GM18499 (cell line): ENCODE results near the gene GTPBP3.
A peak's percentile ranks its signal among the peaks of the same experiment; 100 is the strongest.

Experiments used
- ATAC-seq: cut with Tn5 transposase; IDR thresholded peaks from one replicate; pipeline ENCODE4 v1.9.1; 2021; ENCODE audit warnings: moderate number of reproducible peaks; ENCODE audit not compliant: insufficient read depth, unreplicated experiment

Gene GTPBP3

DNA sequence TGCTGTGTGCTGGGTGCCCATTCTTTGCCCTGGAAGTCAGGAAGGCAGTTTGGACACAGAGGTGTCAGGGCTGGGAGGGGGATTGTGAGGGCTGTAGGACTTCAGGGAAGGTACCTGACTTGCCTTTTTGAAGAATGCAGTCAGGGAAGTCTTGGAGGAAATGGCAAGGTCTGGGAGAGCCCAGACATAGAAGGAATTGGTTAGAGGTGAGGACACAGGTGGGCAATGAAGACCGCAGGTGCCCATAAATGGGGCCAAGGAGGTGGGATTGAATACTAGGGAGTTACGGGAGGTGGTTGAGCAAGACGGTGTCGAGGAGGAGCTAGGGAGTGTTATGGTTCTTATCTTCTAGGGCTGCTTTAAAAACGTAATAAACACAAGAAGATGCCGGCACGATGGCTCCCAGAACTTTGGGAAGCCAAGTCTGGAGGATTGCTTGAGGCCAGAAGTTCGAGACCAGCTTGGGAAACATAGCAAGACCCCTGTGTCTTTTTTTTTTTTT, 29.4 kb upstream of the GTPBP3 start:
- no peak for ATAC-seq

DNA sequence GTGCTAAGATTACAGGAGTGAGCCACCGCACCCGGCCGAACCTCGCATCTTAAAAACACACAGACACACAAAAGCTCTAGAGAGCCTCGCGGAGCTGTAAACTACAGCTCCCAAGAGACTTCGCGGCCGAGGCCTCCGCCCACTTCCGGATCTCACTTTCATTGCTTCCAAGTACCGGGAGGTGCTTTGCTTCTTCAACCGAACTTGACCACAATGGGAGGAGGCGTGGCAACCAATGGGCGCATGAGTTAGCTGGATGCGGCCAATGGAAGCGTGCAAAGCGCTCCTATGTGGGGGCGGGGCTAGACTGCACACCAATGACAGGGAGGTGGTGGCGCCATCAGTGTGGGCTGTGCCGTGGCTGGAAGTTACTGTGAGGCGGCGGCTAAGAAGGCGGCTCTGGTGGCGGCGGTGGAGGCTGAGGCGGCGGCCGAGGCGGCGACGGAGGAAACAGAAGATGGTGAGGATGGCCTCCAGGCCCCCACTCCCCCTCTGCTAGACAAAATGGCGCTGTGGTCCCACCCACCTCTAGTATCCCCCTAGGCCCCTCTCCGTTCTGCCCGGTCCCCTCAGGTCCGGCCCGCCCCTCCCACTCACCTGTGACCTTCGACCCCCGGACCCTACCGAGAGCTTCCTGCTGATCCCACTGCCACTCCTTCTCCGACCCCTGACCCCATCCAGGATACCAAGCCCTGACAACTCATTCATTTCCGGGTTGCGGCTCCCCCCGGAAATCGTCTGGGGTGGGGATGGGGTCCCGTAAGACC, 28.0 kb upstream of the GTPBP3 start, which contains the start of gene DDA1:
Gene DDA1, plus strand, starts transcription at position 366 of the 767 bp plus-strand sequence. Its CDS starts 92 bp downstream, at position 458.
- peak; percentile 33 for ATAC-seq

- no peak for ATAC-seq
These were observed 27.3 kb upstream of the GTPBP3 start for GRCh38 chr19:17309965-17310461.

GRCh38 chr19:17311455-17312188, 25.7 kb upstream of the GTPBP3 start:
- ATAC-seq, result no peak

DNA sequence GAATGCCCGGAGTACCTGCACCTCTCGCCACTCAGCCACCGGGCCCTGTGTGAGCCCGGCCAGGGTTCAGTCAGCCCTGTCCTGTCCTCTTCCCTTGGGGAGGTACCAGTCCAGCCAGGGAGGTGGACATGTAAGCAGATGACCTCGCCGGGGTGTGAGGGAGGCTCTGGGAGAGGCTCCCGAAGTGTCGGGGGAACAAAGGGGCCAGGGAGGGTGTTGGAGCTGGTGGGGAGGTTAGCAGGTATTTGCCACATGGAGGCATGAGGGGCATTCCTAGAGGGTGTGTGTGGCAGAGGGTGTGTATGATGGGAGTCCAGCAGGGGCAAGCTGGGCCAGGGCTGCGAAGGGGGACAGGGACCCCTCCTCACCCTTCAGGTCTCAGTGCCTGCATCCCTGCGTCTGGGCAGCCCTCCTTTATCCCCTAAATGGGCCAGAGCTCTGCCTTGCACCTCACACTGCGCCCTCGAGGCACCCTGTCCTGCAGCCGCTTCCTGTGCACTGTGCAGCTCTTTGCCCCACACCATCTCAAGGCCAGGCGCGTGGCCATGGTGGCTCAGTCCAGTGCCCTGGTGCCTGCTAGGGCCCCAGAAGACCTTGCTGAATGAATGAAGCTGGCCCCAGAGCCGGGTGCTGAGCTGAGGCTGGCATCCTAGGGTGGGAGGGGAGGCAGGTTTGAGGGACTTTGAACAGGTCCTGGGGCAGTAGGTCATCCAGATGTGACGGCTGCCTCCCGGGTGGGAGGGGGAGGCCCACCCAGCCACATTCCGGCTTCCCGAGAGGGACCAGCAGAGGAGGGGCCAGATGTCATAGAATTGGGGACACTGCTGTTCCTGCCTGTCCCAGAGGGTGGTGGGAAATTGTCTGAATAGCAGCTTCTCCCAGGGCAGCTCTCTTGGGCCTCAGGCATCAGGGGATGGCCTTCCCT, 24.9 kb upstream of the GTPBP3 start:
- no peak for ATAC-seq

GRCh38 chr19:17314007-17314593, 23.3 kb upstream of the GTPBP3 start:
- no peak for ATAC-seq

- ATAC-seq, result no peak
These were observed 18.4 kb upstream of the GTPBP3 start for GRCh38 chr19:17318966-17319365.

DNA sequence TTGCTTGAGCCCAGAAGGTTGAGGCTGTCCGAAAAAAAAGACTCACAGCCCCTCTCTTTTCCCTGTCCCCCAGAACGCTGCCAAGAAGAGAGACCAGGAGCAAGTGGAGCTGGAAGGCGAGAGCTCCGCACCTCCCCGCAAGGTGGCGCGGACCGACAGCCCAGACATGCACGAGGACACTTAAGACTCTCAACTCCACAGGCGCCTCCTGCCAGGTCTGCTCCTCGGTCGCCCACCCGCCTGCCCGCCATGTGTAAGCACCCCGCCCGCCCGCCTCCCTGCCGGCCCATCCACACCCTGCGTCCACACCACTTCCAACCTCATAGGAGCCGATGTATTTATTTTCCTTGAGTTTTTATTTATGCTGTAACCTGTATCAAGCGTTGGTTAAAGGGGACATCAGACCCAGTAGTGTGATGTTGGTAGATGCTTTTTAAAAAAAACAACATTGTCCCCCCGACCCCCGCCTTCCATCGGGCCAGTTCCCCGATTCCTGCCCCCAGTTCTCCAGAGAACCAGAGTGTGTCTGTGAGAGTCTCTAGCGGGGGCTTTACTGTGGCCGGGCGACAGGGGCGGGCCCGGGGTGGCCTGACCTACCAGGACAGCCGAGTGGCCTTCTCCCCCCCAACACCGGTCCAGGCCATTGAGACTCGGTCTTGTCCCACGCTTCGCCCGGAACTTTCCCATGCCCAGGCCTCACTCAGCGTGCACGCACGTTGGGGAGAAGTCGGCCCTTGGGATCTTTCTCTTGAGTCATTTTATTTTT, 17.7 kb upstream of the GTPBP3 start:
- ATAC-seq, result no peak

DNA sequence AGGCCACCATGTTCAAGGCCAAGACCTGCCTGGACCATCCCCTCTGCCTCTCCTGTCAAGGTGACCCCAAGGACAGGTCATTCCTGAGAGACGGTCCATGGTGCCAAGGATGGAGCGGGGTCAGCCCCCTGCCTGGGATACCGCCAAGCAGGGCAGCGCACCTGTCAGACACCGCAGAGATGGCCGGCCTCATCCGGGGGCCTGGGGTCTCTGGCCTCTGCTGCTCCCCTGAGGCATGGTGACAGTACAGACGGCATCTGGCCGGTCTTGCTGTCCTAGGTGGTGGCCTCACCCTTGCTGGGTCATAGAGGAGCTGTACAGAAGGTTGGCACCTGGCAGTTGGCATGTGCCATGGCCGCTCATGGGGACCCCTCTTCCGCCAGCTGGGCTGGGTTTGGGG, 16.9 kb upstream of the GTPBP3 start:
- ATAC-seq, result no peak

GRCh38 chr19:17321655-17322489, 15.5 kb upstream of the GTPBP3 start:
- ATAC-seq, result no peak

- no peak for ATAC-seq
These were observed 14.5 kb upstream of the GTPBP3 start for GRCh38 chr19:17322854-17323253.

DNA sequence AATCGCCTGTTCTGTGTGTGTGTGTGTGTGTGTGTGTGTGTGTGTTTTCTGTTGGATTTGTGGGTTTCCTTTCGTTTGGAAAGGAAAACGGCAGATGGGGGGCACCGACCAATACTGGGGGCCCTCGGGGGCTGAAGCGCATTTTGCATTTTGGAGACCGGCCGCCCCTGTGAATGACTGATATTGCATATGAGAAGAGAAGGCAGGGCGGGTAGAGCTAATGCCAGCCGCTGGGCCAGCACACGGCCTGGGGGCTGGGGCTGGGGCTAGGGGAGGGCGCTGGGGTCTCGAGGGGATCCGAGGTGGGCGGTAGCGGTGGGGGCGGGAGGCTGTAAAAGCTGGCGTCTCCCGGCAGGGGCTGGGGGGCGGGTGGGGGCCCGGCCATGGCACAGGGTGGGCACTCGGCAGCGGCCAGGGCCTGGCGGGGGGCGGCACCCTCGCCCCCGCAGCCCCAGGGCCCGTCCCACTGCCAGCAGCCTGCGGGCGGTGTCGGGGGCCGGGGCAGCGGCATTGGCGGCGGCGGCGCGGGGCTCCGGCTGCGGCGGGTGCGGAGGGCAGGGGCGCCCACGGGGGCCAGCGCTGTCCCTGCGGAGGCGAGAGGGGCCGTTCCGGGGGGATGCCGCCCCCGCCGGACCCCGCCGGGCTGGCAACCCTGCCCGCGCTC, 13.9 kb upstream of the GTPBP3 start:
- ATAC-seq, result no peak

GRCh38 chr19:17323964-17324332, 13.4 kb upstream of the GTPBP3 start:
- no peak for ATAC-seq

- ATAC-seq, result no peak
These were observed 12.8 kb upstream of the GTPBP3 start for GRCh38 chr19:17324357-17325114.

- ATAC-seq, result no peak
These were observed 12.2 kb upstream of the GTPBP3 start for GRCh38 chr19:17325133-17325532.

DNA sequence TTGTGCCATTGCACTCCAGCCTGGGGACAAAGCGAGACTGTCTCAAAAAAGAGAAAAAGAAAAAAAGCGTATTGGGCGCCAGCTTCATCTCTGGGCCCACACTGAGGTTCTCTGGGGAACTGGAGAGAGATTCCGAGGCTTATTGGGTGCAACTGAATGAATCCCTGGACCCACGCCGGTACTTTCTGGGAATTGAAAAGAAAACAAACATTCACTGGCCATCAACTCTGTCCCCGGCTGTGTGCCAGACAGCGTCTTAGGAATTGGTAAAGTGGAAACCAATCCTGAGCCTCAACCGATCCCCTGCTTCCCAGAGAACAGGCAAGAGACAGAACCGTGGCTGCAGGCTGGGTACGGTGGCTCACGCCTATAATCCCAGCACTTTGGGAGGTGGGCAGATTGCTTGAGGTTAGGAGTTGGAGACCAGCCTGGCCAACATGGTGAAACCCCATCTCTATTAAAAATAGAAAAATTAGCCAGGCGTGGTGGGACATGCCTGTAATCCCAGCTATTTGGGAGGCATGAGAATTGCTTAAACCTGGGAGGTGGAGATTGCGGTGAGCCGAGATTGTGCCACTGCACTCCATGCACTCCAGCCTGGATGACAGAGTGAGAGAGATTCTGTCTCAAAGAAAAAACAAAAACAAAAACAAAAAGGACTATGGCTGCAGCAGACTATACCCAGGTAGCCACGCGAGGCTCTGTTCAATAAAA, 11.3 kb upstream of the GTPBP3 start:
- no peak for ATAC-seq

- ATAC-seq, result no peak
These were observed 10.8 kb upstream of the GTPBP3 start for GRCh38 chr19:17326595-17326966.
